Omental fat pad (tissue), 4 donors: ENCODE results near the gene SULT1E1. TPM values are rescaled to one million over a fixed set of nuclear protein-coding genes. Genes with fewer than 3 reads are reported as not detected.

ENCODE experiments used
- ATAC-seq: fragments of 150-250 bp; one replicate; pipeline ENCODE4 v1.9.1; 2016; ENCODE audit warnings: mild to moderate bottlenecking, moderate library complexity; ENCODE audit not compliant: low FRiP score
- DNase-seq: peaks from one replicate; pipeline ENCODE4 v3.0.0-alpha.2; 2019; ENCODE audit warnings: low spot score
- total RNA-seq, 4 donors: library from RNA; depleted of rRNA; stranded (reverse); fragments of >200 nt; gene quantifications; one replicate each; pipeline ENCODE4 v1.1.0, GENCODE V29; 2016
- TF ChIP-seq, protein P1 (sequence below), 3 donors: fragments of 450-650 bp; IDR thresholded peaks; one replicate each; pipeline ENCODE4 v1.5.1; 2016 to 2017; ENCODE audit warnings: antibody characterized with exemption in 3 of 3, mild to moderate bottlenecking in 3 of 3, moderate library complexity in 2 of 3

The SULT1E1 gene
- total RNA-seq, 4 donors from 2014 or later = not detected

DNA sequence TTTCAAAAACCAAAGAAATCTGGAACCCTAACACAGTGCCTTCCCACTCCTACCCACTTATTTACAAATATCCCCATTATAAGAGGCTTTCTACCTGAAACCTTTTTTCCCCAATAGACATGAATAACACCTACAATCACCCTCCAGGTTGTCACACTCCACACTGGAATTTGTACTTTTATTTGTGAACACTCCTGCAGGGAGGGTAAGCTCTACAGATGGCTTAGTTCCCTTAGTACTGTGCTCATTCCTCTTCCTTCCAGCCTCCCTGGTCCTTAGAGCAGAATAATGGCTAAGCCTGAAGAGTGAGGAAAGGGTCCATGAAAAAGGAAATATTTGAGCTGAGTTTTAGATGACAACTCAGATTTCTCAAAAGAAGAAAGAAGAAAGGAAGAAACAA lies 22.2 kb upstream of the SULT1E1 start:
- TF ChIP-seq, protein P1, sequence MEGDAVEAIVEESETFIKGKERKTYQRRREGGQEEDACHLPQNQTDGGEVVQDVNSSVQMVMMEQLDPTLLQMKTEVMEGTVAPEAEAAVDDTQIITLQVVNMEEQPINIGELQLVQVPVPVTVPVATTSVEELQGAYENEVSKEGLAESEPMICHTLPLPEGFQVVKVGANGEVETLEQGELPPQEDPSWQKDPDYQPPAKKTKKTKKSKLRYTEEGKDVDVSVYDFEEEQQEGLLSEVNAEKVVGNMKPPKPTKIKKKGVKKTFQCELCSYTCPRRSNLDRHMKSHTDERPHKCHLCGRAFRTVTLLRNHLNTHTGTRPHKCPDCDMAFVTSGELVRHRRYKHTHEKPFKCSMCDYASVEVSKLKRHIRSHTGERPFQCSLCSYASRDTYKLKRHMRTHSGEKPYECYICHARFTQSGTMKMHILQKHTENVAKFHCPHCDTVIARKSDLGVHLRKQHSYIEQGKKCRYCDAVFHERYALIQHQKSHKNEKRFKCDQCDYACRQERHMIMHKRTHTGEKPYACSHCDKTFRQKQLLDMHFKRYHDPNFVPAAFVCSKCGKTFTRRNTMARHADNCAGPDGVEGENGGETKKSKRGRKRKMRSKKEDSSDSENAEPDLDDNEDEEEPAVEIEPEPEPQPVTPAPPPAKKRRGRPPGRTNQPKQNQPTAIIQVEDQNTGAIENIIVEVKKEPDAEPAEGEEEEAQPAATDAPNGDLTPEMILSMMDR (IDR thresholded peaks at IDR 0.05) = no peak
- no peak for DNase-seq
- no peak for ATAC-seq

DNA sequence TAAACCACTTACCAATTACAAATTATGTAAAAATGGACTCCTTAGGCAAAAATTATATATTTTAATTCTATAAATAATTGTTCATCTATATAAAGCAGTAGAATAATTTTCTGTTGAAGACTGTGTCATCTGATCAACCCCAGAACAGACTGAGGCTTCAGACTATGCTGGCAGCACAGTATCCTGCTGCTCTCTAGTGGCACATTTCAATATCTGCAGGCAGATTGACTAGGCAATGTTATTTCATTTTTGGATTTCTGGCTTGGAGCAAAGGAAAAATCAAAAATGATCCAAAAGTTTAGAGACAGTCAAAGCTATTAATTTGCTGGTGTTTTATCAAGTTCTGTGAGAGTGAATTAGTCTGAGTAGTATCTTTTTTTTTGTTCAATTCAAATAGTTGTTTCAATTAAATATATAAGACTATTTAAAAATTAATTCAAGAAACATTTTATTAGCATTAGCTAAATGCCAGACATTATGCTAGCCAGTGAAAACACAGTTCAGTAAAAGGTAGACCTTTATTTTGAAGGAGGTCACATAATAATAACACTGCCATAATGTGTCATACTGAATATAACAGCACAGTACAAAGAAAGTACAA lies 21.3 kb upstream of the SULT1E1 start:
- no peak for ATAC-seq
- DNase-seq = no peak
- TF ChIP-seq, protein P1 (IDR thresholded peaks at IDR 0.05) = no peak

DNA sequence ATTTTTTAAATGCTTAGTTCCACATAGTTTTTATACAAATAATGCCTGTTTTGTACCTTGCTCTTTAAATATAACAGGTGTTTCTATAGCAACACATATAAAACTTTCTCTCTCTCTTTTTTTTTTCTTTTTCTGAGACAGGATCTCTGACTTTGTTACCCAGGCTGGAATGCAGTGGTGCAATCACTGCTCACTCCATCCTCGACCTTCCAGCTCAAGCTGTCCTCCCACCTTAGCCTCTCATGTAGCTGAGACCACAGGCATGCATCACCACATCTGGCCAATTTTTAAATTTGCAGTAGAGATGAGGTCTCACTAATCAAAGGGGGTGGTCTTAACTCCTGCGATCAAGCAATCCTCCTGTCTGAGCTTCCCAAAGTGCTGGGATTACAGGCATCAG lies 18.3 kb upstream of the SULT1E1 start:
- TF ChIP-seq, protein P1 (IDR thresholded peaks at IDR 0.05) = no peak
- DNase-seq = no peak
- ATAC-seq = no peak

GRCh38 chr4:69877453-69877852 lies 17.5 kb upstream of the SULT1E1 start:
- ATAC-seq = no peak
- DNase-seq = no peak
- TF ChIP-seq, protein P1 (IDR thresholded peaks at IDR 0.05) = no peak

- TF ChIP-seq, protein P1 (IDR thresholded peaks at IDR 0.05) = no peak
- DNase-seq (no peak), ATAC-seq (no peak)
Measured at GRCh38 chr4:69876071-69876470, 16.1 kb upstream of the SULT1E1 start.

DNA sequence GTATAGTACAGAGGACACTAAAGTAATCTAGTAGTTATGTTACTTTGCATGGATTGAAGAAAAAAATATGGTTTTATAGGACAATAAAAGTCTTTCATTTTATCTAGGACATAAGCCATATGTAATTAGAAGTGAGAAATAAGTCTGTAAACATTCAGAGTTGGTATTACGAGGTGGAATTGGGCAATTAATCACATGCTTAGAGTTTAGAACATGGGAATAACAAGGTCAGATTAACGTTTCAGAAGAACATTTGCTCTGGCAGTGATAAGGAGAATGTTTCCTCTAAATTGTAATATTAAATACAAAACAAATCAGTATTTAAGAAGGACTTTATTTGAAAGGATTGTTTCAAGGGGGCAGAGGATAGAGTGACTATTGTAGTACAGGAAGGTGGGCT lies 15.6 kb upstream of the SULT1E1 start:
- ATAC-seq = no peak
- no peak for DNase-seq

DNA sequence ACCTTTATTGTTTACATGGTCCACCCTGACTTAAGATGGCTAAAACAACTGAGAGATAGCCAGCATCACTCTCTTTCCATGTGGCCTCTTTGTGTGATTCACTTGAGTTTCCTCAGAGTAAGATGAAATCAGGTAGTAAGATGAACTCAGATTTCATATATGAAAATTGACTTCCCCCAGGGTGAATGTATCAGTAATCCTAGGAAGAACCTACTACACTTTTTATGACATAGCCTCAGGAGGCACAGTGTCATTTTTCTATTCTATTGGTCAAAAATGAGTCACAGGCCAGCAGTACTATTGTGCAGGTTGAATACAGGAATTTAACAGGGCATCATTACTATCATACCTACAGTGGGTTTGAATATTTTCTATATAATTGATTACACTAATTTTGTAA lies 14.6 kb upstream of the SULT1E1 start:
- TF ChIP-seq, protein P1 (IDR thresholded peaks at IDR 0.05) = no peak
- no peak for DNase-seq
- no peak for ATAC-seq

More for the DNA sequence above, 15.6 kb upstream of the SULT1E1 start:
- TF ChIP-seq, protein P1 (IDR thresholded peaks at IDR 0.05) = no peak
